Activated naive CD4-positive, alpha-beta T cell treated with anti-CD3 and anti-CD28 coated beads, Interleukin-2, amount 50 U/mL, for 16 hours (primary cell): ENCODE measurements around the gene NDFIP2.

Experiments
- DNase-seq: peaks from one replicate; pipeline ENCODE4 v3.0.0-alpha.2; 2020

NDFIP2 gene

DNA sequence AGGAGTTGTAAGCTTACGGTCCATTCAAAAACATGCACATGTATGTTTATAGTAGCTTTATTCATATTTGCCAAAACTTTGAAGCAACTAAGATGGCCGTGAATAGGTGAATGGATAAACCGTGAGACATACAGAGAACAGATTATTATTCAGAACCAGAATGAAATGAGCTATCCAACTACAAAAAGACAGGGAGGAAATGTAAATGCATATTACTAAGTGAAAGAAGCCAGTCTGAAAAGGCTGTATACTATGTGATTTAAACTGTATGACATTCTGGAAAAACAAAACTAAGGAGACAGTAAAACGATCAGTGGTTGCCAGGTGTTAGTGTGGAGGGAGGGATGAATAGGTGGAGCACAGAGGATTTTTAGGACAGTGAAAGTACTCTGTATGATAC lies 19.9 kb downstream of the NDFIP2 start:
- no peak for DNase-seq

DNA sequence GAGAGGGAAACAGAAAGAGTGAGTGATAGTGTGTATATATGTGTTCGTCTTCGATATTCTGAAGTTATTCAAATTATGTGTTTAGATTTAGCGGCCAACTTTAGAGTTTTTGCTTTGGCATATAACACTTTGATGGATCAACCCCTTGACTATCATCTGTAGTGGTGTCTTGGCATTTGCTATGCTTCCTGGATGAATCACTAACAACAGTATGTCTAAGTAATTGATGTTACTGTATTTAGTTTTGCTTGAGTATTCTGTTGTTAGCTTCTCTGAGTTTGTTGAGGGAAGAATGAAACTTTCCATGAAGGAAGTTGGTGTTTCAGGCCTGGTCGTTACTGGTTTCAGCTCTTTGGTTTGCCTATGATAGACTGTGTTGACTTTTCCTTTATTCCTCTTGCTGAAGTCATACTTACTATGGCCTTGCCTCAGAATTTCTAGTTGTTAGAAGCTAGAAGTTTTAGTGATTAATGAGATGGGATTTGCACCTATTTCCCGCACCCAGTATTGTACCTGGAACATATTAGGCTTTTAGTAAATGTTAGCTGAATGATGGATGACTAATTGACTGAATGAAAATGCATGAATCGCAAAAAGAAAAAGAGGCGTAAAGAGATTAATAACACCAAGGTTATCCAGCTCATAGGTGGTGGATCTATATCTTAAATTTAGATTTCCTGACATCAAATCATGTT lies 20.7 kb downstream of the NDFIP2 start:
- DNase-seq, result no peak

DNA sequence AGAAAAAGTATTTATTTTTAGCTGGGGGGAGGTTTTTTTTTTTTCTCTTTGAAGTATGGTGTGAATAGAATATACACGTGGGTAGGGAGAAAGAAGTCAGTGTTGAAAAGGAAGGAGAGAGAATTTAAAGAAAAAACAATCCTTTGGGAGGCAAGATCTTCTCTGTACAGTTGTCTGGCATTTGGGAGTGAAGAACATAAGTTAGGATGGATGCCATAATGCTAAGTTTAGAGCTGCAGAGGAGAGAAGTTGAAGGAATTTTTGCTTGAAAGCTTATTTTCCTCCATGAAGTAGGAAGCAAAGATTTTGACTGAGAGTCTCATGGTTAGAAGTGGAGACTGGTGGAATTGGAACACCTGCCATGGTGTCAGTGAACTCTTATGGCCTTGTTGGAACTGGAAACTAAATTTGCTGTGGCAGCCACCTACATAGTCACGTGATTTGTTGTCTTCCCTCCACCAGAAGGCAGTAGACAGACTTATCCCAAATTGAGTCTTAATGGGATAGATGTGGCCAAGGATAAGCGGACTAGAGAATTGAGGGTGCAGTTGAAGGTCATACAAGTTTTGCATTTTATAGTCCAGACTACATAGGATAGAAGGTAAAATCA lies 22.0 kb downstream of the NDFIP2 start:
- no peak for DNase-seq

DNA sequence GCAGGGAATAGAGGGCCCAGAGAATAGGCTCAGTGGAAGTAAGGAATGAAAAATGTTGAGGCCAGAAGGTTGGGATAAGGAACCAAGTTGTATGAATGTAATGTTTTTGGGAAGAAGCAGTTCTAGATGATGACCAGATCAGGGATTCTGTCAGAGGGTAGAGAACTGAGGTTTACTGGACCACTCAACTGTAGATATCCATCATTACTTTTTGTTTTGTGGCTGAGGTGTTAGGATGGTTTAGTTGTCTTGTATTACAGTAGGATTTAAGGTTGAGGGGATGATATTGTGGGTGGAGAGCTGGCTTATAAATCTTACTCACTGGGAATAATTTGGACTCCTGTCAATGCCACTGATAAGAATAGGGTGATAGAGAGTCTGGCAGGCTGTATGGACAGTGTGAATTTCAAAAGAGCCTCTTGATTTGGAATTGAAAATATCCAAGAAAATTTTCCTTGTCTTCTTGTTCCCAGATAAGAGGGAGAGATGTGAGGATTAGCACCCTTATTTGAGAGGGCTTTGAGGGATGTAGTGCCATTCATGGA lies 22.6 kb downstream of the NDFIP2 start:
- no peak for DNase-seq

DNA sequence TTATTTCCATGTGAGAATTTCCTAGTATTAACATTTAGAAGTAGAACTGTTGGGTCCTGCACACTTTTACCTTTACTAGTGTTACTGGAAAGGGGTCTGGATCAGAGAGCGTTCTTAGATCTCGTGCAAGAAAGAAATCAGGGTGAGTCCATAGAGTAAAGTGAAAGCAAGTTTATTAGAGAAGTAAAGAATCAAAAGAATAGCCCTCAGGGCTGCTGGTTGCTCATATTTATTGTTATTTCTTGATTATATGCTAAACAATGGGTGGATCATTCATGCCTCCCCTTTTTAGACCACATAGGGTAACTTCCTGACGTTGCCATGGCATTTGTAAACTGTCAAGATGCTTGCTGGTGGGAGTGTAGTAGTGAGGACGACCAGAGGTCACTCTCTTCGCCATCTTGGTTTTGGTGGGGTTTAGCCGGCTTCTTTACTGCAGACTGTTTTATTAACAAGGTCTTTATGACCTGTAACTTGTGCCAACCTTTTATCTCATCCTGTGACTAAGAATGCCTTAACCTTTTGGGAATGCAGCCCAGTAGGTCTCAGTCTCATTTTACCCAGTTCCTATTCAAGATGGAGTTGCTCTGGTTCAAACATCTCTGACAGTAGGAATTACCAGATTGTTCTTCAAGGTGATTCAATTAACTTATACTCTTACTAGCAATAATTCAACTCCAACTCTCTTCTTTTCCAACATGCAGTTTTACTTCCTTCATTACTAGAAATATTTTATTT lies 27.4 kb downstream of the NDFIP2 start:
- no peak for DNase-seq

DNA sequence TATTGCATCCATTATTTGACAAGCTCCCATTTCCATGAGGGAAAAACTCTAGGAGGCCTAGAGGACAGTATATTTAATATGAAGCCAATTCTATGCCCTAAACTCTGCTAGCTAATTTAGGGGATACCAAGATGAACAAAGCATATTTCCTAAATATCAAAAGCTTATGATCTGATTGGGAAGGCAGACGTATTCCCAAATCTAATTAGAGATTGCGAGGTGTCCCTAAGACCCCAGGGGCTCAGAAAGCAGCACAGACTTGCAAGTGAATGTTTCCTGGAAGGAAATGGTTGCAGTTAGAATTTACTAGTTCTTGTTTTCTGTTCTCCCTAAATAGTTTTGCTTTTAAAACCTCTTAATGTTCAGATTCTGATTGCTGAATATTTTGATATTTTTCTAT lies 30.7 kb downstream of the NDFIP2 start:
- DNase-seq, result no peak

DNA sequence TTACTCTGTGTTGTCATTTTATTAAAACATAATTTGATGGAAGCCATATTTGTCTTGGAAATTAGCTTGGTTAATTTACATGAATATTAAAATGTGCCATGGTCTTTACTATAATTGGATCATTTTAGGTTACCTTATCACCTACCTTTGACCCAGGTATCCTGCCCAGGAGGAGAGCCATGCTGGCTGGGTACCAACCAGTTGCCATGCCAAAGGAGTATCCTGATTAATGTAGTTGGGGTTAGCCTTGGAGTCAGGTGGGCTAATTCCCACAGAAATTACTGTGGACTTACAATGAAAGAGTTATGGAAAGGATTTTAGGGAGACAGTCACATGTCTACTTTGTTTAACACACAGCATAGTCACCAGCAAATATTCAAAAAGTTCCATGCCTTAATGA lies 32.0 kb downstream of the NDFIP2 start:
- no peak for DNase-seq

DNA sequence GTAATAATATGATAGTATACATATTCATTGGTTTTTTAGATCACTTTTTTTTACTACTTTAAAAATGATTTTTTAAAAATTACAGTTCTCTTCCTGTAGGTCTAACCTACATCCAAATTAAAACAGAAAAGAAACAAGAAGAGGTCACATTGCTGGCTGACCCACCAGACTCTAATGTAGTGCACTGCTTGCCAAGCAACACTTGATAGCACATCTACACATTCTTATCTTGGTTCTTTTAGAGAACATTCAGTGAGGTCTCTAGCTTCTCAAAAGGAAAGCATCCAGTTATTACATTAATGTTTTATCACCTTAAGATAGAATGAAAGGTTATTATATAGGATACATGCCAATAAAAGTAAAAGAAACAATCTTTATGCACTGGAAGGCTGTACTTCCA lies 35.6 kb downstream of the NDFIP2 start:
- DNase-seq, result no peak

DNA sequence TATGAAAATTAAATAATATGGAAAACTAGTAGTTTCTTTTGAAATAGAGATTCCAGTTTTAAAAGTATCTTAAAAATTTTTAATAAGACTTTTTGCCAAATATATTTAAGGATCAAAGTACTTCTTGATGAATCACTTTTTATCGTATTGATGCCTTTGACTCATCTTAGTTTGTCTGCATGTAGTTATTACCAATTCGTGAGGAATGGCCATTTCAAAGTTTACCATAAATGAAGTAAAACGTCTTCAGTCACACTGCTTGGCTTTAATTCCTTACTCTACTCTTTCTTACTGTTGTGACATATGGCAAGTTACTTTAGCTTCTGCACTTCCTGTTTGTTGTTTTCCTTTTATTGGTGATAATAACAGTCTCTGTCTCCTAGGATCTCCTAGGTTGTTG lies 38.3 kb downstream of the NDFIP2 start:
- no peak for DNase-seq

DNA sequence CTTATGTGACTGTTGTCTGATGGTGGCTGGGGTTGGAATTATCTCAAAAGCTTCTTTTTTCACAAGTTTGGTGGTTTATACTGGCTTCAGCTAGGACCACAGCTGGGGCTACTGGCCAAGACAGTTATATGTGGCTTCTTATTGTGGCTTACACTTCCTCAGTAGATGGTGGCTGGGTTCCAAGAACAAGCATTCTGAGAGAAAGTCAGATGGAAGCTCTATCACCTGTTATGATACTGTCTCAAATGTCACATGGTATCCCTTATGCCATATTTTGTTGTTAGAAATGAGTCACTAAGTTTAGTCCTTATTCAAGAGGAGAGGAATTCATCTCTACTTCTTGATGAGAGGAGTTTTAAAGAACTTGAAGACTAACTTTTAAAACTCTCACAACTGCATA lies 41.6 kb downstream of the NDFIP2 start:
- no peak for DNase-seq

DNA sequence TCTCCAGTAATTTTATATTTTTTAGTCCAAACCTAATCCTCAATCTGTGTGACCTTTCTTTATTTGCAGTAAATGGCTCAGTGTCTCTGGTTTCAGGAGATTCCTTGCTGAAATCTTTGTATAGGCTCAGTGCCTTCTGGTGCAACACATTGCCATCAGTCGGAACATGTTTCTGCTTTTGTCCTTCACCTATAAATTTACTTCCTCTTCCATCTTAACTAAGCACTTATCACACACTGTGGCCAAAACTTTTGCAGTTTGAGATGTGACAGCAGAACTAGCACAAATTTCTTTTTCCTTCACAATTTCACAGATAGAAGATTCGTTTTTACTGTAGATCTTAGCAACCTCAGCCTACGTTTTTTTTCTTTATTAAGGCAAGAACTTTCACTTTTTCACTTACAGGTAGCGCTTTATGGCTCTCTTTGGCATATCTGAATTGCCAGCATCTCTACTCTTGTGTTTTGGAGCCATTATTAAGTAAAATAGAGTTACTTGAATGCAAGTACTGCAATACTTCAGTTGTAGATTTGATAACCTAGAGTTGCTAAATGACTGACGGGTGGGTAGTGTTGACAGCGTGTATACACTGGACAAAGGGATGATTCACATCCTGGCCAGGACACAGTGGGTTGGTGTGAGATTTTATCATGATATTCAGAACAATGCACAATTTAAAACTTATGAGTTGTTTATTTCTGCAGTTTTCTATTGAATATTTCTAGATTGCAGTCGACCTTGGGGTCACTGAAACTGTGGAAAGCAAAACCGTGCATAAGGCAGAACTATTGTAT lies 44.3 kb downstream of the NDFIP2 start:
- DNase-seq, result no peak

DNA sequence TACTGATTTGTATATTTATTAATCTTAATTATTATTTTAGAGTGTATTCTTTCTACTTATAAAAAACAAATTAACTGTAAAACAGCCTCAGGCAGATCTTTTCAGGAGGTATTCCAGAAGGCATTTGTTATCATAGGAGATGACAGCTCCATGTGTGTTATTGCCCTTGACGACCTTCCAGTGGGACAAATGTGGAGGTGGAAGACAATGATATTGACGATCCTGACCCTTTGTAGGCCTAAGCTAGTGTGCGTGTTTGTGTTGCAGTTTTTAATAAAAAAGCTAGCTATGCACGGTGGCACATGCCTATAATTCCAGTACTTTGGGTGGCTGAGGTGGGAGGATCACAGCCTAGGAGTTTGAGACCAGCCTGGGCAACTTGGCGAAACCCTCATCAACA lies 46.7 kb downstream of the NDFIP2 start:
- no peak for DNase-seq

DNA sequence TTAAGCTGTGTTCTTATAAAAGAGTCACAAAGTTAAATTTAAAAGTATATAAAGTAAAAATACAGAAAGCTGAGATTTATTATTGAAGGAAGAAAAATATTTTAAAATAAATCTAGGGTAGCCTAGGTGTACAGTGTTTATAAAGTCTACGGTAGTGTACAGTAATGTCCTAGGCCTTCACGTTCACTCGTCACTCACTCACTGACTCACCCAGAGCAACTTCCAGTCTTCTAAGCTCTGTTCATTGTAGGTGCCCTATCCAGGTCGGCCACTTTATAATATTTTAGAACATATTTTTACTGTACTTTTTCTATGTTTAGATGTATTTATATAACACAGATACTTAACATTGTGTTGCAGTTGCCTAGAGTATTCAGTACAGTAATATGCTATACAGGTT lies 47.4 kb downstream of the NDFIP2 start:
- DNase-seq, result no peak

DNA sequence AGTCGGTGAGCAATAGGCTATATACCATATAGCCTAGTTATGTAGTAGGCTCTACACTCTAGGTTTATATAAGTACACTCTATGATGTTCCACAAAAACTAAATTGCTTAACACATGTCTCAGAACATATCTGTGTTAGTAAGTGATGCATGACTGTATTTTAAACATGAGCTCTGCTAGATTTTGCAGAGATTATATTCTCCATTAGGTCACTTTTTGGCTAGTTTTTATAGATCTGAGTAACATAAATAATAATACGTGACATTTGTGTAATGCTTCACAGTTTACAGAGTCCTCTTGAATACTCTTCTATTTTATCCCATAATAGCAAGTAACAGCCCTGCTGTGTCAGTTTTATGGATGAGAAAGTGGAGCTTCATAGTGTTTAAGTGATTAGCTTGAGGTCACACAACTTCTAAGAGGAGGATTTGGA lies 47.8 kb downstream of the NDFIP2 start:
- no peak for DNase-seq

DNA sequence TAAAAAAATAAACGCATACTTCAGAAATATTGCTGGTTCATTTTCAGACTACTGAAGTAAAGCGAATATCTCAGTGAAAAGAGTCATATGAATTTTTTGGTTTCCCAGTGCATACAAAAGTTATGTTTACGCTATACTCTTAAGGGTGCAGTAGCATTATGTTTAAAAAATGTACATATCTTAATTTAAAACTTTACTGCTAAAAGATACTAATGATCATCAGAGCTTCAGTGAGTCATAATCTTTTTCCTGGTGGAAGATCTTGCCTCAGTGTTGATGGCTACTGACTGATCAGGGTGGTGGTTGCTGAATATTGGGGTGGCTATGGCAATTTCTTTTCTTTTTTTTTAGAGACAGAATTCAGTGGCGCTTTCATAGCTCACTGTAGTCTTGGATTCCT lies 48.9 kb downstream of the NDFIP2 start:
- no peak for DNase-seq

DNA sequence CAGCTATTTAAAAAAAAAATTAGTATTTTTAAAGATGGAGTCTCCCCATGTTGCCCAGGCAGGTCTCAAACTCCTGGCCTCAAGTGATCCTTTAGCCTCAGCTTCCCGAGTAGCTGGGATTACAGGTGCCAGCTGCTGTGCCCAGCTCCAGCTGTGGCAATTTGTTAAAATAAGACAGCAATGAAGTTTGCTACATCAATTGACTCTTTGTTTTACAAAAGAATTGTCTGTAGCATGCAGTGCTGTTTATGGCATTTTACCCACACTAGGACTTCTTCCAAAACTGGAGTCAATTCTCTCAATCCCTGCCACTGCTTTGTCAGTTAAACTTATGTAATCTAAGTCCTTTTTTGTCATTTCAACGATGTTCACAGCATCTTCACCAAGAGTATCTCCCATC lies 49.3 kb downstream of the NDFIP2 start:
- DNase-seq, result no peak

DNA sequence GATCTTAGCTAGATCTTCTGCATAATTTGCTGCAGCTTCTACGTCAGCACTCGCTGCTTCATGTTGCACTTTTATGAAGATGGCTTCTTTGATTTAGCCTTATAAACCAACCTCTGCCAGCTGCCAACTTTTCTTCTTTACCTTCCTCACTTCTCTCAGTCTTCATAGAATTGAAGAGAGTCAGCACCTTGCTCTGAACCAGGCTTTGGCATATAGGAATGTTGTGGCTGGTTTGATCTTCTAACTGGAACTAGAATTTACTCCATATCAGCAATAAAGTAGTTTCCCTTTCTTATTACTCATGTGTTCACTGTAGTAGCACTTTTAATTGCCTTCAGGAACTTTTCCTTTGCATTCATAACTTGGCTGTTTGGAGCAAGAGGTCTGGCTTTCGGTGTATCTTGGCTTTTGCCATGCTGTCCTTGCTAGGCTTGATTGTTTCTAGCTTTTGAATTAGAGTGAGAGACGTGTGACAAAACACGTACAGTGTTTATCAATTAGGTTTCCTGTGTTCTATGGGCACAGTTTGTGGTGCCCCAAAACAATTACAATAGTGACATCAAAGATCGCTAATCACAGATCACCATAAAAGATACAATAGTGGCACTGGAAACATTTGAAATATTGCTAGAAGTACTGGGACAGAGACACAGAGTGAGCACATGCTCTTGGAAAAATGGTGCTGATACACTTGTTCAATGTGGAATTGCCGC lies 50.7 kb downstream of the NDFIP2 start:
- no peak for DNase-seq

DNA sequence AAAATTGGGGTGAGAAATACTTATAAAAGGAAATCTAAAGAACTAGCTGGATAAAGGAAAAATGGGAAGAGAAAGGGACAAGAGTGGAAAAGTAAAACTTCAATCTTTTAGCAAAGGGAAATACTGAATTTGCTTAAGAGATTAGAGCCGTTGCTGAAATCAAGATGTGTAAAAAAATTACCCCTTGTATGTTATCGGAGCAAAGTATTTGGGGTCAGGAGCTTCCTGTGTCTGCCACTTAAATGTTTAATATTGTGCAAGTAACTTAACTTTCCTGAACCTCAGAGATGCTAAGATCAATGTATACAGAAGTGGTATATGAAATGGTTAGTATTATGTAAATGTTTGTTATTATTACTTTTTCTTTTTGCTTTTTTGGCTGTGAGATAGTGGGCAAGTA lies 51.6 kb downstream of the NDFIP2 start:
- no peak for DNase-seq

DNA sequence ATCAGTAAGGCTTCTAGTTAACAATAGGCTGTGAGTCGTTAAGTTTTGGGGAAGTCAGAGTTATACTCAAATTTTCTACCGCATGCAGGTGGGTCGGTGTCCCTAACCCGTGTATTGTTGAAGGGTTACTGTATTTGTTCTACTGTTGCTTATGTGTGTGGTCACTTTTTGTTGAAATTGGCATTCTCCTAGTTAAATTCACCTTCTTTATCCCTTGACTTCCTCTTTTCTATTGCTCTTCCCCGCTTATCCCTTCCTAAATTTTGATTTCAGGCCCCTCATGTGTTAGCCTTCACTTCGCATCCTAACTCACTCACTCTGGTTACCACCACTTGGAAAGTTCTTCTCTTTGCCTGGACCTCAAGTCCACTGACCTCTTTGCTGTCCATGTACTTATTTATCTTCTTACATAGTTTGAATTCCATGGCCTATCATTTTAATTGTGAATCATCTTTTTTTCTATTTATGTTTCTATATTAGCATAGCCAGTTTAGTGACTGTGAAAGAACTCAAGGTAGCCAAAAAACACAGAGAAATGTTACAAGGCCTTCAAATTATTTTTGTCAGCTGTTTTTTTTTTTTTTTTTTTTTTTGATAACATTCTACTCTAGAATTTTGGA lies 52.9 kb downstream of the NDFIP2 start:
- DNase-seq, result no peak

DNA sequence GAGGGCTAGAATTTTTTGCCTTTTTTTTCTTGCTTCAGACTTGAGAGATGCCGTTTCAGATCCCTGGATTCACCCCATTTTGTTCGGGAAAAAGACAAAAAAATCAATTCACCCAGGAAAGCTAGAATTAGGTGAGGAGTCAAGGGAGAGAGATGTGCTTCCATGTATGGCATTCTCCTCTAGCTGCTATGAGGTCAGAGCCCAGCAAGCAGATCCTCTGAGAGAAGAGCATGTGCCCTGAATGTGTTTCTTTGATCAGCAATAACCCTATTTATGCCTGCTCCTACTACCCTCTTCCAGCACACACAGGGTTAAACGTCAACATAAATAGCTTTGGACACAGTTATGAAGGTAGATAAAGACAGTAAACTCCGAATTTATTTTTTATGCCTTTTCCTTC lies 53.6 kb downstream of the NDFIP2 start:
- DNase-seq, result no peak

DNA sequence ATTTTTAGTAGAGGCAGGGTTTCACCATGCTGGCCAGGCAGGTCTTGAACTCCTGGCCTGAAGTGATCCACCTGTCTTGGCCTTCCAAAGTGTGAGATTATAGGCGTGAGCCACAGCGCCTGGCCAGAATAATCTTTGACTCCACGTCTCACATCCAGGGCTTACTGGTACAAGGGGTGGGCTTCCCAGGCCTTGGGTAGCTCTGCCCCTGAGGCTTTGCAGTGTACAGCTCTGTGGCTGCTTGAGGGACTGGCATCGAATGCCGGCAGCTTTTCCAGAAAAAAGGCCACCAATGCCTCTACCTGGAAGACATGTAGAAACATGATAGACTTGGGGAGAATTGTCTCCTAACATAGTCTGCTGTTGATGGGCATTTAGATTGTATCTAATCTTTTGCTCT lies 57.8 kb downstream of the NDFIP2 start:
- DNase-seq, result no peak

DNA sequence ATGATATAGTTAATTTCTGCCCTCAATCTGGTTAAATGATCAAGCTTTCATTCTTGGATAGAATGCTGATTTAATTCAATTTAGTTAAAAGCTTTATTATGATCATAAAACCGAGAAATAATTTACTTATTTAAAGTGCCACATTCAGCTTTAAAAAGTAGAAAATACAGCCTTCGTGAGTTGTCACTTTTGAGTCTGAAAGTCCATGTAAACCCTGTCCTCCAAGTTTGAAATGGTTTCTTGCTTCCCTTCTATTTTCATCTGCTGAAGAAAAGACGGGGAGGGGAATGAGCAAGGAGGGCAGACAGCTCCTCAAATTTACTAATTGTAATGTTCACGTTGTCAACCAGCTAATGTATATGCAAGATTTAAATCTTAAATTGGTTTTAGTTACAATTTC lies 59.5 kb downstream of the NDFIP2 start:
- DNase-seq, result no peak
